GM18909 (cell line): ENCODE results near the gene RSKR.
"Not testable (repeated sequence)": the region's sequence is repeated elsewhere in the genome, so short reads cannot be mapped to it uniquely, and the experiment has no call there.

ENCODE experiments used
- ATAC-seq: cut with Tn5 transposase; IDR thresholded peaks from one replicate; pipeline ENCODE4 v1.9.1; 2021; ENCODE audit warnings: mild to moderate bottlenecking; ENCODE audit not compliant: unreplicated experiment, poor library complexity

Gene RSKR, protein sequence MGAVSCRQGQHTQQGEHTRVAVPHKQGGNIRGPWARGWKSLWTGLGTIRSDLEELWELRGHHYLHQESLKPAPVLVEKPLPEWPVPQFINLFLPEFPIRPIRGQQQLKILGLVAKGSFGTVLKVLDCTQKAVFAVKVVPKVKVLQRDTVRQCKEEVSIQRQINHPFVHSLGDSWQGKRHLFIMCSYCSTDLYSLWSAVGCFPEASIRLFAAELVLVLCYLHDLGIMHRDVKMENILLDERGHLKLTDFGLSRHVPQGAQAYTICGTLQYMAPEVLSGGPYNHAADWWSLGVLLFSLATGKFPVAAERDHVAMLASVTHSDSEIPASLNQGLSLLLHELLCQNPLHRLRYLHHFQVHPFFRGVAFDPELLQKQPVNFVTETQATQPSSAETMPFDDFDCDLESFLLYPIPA

DNA sequence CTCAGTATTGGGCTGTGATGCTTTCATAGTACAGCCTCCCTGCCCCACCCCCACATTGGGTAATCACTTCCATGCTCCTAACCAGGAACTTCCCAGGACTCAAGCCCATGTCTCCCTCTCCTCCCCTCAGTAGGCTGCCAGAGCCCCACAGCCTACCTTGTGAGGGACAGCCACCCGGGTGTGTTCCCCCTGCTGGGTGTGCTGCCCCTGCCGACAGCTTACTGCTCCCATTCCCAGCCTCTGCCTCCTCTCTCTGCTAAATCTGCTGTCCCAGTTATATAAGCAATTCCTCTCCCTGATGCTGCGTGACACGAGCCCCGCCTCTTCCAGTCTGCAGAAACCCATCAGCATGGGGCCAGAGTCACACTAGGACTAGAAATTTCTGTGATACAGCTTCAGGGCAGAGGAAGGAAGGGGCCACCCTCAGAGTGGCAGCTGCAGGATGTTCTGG is at the start of gene RSKR:
Gene RSKR (minus strand): TSS at position 255 of the 451 bp plus-strand sequence. CDS start 24 bp downstream, at position 231.
- no peak for ATAC-seq

DNA sequence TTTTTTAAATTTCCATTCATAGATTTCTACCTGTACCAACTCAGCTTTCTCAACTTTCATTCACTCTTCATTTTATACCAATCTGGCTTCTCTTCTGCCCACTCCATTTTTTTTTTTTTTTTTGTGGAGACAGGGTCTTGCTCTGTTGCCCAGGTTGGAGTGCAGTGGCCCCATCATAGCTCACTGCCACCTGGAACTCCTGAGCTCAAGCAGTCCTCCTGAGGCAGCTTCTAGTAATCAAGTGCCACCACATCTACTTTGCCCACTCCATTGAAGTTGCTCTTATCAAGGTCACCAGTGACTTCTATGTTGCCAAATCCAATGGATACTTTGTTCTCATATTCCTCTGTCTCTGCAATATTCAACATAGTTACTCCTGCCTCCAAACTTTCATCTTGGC is 49.7 kb upstream of the RSKR start:
- ATAC-seq: no peak

GRCh38 chr17:28662527-28662829 is 48.5 kb upstream of the RSKR start:
- ATAC-seq: no peak

DNA sequence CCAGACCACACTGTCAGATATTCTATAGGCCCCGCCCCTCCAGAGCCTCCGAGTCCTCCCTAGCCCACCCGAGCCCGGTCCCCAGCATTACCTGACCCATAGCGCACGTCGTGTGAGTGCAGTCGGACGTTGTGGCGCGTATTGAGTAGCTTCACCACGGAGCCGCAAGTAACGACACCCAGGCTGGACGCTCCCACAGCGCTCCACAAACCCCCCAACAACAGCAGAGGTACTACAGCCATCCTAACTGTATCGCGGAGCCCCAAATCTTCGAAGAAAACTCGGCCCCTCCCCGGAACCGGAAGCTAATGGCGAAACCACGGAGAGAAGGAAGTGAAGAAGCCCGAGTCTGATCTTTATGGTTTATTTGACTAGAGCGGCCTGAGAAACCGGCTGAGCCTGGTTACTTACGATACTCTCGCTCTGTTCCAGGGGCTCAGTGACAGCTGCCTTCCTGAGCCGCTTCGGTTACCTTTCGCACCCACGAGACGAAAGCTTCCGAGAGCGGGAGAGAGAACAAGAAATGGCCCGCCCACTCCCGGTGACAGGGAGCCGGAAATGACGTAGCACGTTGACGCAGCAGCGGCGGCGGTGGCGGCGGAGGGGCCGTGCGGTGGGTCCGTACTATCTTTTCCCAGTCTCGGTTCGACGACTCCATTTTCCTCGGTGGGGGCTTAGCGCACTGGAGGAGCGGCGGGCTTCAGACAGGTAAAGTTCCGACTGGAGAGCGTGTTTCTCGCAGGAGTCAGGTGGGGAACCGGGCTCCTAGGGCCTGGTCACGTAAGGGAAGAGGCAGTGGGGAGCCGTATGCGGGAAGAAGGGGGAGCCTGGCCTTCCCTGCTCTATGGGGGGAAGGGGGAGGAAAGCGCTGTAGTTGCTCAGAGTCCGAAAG is 47.9 kb upstream of the RSKR start, which contains the start of the genes SDF2 and SUPT6H:
Gene SDF2 (minus strand): TSS at position 272 of the 892 bp plus-strand sequence. CDS start 30 bp downstream, at position 242.
Gene SUPT6H (plus strand): TSS at position 571 of the 892 bp plus-strand sequence. CDS start 11,197 bp downstream, outside the sequence.
- ATAC-seq: peak; percentile 83

DNA sequence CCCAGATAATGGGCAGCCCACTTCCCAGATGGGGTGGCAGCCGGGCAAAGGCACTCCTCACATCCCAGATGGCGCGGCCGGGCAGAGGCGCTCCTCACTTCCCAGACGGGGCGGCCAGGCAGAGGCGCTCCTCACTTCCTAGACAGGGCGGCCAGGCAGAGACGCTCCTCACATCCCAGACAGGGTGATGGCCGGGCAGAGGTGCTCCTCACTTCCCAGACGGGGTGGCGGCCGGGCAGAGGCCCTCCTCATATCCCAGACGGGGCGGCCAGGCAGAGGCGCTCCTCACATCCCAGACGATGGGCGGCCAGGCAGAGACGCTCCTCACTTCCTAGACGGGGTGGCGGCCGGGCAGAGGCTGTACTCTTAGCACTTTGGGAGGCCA is 45.5 kb upstream of the RSKR start:
- ATAC-seq: not testable (repeated sequence)

DNA sequence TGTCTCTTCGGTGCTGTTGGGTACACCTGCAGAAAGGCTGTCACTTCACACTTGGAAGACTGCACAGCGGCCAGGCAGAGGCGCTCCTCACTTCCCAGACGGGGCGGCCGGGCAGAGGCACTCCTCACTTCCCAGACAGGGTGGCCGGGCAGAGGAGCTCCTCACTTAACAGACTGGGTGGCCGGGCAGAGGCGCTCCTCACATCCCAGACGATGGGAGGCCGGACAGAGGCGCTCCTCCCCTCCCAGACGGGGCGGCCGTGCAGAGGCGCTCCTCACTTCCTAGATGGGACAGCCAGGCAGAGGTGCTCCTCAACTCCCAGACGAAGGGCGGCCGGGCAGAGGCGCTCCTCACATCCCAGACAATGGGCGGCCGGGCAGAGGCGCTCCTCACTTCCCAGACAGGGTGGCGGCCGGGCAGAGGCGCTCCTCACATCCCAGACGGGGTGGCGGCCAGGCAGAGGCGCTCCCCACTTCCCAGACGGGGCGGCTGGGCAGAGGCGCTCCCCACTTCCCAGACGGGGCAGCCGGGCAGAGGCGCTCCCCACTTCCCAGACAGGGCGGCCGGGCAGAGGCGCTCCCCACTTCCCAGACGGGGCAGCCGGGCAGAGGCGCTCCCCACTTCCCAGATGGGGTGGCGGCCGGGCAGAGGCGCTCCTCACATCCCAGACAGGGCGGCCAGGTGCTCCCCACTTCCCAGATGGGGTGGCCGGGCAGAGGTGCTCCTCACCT is 44.9 kb upstream of the RSKR start:
- not testable (repeated sequence) for ATAC-seq

DNA sequence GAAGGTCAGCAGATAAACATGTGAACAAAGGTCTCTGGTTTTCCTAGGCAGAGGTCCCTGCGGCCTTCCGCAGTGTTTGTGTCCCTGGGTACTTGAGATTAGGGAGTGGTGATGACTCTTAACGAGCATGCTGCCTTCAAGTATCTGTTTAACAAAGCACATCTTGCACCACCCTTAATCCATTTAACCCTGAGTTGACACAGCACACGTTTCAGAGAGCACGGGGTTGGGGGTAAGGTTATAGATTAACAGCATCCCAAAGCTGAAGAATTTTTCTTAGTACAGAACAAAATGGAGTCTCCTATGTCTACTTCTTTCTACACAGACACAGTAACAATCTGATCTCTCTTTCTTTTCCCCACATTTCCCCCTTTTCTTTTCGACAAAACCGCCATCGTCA is 44.4 kb upstream of the RSKR start:
- ATAC-seq: not testable (repeated sequence)

DNA sequence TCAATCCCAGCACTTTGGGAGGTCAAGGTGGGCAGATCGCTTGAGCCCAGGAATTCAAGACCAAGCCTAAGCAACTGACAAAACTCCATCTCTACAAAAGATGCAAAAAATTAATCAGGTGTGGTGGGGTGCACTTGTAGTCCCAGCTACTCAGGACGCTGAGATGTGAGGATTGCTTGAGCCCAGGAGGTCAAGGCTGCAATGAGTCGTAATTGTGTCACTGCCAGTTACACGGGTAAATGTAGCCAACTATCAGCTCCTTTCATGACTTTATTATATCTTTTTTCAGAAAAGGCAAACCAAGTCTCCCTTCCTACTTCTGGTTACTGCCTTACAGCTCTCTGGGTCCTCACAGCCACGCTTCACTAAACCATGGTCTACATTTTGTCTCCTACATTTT is 43.8 kb upstream of the RSKR start:
- ATAC-seq: no peak

- ATAC-seq: no peak
Measured at GRCh38 chr17:28655160-28655559, 41.2 kb upstream of the RSKR start.

DNA sequence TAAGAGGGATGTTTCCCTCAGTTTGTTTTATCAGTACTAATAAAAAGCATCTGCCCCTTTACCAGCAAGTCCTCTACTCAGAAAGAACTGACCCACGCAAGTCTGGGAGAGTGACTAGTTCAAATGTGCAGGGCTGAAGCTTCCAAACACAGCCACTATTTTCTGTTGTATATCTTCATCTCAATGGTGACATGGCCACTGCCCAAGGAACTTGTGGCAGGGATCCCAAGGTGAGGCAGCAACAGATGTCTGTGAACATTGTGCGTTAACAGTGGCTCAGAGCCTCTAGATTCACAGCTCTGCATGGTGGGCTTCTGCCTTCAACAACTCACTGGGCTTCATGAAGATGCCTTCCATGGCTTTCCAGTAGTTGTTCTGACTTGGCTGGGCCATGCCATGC is 34.7 kb upstream of the RSKR start:
- no peak for ATAC-seq

- ATAC-seq: no peak
Measured at GRCh38 chr17:28646039-28646754, 32.2 kb upstream of the RSKR start.

- no peak for ATAC-seq
Measured at GRCh38 chr17:28645576-28645939, 31.6 kb upstream of the RSKR start.

DNA sequence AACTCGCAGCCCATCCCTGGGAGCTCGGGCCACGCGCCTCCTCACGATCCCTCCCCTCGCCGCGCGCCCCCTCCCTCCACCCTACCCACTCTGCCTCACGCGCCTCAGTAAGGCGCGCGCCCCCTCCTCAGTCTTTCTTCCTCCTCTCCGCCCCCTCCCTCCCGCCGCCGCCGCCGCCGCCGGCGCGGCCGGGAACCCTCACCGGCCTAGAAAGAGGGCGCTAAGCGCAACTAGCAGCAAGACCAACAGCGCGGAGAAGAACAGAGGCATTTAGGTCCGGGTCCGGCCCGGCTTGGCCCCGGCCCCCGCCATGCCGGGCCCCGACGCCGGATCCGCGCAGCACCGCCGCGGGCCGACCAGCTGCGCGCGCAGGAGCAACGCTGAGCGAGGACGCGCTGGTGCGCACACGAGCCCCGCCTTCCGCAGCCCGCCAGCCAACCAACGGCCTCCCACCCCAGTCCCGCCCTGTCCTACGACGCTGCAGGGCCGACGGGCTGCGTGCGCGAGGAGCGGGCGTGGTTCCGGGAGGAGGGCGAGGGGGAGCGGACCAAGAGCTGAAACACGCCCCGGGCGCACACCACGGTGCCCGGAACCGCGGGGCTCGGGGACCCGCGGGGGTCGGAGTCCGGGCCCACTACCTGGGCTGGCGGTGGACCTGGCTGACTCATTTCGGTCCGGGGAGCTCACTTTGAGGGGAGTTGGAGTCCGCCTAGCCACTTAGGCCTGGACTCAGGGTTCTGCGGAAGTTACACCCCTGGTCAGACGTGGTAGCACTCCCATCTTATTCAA is 31.0 kb upstream of the RSKR start, which contains the start of gene BLTP2:
Gene BLTP2 (minus strand): TSS at position 372 of the 789 bp plus-strand sequence. CDS start 102 bp downstream, at position 270.
- ATAC-seq: peak; percentile 87

DNA sequence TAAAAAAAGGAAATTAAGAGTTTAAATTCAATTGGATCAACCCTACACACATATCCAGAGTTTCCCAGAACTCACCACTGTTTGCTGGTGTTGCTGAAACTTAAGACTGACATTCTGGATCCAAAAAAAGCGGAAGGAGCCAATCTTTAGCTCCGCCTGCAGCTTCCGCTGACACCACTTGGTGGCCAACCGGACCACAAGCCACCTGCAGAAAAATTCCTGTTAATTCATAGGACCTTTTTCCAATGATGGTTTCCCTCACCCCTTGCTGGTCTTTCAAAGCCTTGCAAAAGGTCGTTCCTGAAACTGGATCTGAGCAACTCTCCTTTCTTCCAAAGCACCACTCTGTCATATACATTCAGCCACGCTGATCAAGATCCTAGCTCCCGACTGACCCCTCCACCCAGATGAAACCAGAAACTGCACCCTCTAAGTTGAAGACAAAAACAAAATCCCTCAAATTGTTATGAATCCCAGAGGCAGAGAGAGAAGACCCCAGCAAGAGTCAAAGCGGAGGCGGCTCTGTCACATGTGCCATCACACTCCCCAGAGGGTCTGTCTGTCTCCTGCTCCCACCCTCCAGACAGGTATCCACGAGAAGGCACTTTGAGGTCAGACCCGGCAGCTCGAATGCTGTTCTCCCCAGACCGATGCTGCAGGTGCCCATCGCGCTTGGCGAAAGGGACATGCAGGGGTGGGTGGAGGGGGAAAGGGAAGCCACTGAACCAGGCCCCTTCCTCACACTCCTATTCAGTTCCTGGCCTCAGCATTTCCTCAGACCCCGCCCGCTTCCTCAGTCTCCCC is 30.2 kb upstream of the RSKR start:
- ATAC-seq: peak; percentile 5

- no peak for ATAC-seq
Measured at GRCh38 chr17:28641579-28641978, 27.6 kb upstream of the RSKR start.

GRCh38 chr17:28635506-28635905 is 21.5 kb upstream of the RSKR start:
- ATAC-seq: no peak

DNA sequence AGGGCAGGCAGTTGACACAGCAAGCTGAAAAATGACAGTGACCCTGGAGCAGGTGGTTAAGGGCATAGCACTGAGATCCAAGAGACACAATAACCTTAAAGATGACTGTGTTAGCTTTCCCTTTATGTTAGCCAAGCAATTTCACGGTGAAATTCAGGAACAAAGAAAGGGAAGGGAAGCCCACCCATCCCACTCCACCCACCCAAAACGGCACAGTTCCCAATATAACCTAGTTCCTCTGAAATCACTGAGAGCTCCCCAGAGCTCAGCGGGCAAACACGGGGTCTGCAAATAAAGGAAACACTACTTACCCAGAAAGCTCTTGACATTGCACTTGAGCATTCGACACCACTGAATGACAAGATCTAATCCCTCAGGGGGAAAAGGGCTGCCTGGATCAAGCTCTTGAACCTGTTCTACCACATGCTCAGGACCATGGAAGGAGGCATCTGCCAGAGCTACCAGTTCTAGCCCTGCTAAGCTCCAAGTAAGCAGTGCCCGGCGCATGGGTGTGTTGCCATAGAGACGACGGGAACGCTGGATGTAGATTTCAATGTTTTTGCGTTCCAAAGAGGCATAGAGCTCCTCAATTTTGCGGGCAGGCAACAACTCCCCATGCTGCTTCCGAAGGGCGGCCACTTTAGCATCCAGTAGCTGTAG is 20.4 kb upstream of the RSKR start:
- no peak for ATAC-seq

- ATAC-seq: no peak
Measured at GRCh38 chr17:28626818-28627217, 12.8 kb upstream of the RSKR start.
